Myometrial cell (primary cell): Measurements from ENCODE around the gene PSORS1C1. TPM values are rescaled to one million over a fixed set of nuclear protein-coding genes. Genes with fewer than 3 reads are reported as not detected.

ENCODE experiments used
- total RNA-seq: library from RNA; depleted of rRNA; stranded (reverse); fragments of >200 nt; gene quantifications from 2 replicates; pipeline ENCODE4 v1.2.3, GENCODE V29; 2015

Gene PSORS1C1
- total RNA-seq, result 0.18 TPM in 1 of 2 replicates, not detected in the other

DNA sequence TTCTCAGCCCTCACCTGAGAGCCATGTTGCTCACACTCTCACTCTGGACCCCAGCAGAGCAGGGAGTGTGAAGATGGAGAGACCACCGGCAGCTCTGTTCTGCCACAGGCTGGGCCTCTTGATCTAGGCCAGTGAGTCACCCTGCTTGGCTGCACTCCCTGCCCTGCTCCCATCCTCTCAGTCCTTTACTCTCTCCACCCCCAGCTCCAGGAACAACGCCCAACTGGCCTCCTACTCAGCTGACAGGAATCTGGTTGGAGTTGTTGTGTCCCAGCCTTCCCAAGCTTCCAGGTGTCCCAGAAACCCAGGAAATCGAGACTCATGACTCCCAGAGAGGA lies at the start of gene PSORS1C1:
TSS of gene PSORS1C1 (plus strand) at position 260 of the 338 bp plus-strand sequence. CDS start 14,833 bp downstream, outside the sequence.

DNA sequence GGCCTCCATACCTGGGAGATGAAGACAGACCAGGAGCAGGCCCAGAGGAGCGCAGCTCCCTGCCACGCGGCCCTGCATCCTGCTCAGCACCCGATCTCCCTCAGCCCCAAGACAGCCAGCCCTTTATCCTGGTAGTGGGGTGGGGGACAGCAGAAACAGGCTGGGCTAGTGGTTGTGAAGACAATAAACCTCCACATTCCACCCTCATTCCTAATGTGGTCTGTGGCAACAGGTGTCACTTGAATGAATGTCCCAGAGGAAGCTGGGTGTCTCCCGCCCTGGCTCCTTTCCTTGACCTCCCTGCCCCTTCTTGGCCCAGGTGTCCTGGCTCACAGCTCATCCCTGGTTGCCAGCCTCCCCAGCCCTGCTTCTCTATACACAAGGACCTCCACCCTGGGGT lies 2.1 kb upstream of the PSORS1C1 start, which contains the start of gene C6orf15:
TSS of gene C6orf15 (minus strand) at position 98 of the 400 bp plus-strand sequence. CDS start at position 78, 20 bp downstream.

GRCh38 chr6:31120151-31120915 lies 5.7 kb downstream of the PSORS1C1 start, which contains the start of gene CDSN:
Gene CDSN, minus strand, starts transcription at chr6:31120446. Its CDS starts 27 bp downstream, at chr6:31120419.

GRCh38 chr6:31138982-31139381 lies 24.4 kb downstream of the PSORS1C1 start, which contains the start of gene PSORS1C2:
Gene PSORS1C2, minus strand, starts transcription at chr6:31139066. Its CDS starts 40 bp downstream, at chr6:31139026.

DNA sequence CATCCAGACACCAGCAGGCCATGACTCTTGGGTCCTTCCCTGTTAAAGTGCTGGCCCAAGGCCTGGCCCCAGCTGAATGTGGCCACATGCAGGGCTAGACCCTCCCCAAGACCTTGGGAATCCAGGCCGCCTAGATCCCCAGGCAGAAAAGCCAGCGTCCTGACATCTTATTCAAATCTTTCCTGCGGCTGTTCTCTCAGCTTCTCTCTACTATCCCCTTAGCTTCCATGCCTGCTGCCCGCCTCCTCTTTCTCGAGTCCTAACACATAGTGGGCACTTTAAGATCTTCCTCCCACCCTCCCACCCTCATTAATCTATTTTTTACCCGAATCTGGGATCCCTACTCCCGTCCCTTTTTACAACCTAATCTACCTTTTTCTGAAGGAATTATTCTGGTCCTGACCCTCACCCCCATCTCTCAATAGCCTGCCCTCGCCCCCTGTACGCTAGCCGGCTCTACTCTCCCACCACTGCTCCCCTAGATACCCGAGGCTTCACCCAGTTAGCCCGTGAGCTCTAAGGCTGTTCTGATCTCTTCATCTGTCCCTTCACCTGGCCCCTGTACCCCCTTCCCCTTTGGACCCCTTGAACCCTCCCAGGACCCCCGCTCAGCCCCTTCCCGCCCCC lies 43.0 kb downstream of the PSORS1C1 start, which contains the start of gene CCHCR1:
TSS of gene CCHCR1 (minus strand) at position 290 of the 627 bp plus-strand sequence. CDS start at position 88, 202 bp downstream.

DNA sequence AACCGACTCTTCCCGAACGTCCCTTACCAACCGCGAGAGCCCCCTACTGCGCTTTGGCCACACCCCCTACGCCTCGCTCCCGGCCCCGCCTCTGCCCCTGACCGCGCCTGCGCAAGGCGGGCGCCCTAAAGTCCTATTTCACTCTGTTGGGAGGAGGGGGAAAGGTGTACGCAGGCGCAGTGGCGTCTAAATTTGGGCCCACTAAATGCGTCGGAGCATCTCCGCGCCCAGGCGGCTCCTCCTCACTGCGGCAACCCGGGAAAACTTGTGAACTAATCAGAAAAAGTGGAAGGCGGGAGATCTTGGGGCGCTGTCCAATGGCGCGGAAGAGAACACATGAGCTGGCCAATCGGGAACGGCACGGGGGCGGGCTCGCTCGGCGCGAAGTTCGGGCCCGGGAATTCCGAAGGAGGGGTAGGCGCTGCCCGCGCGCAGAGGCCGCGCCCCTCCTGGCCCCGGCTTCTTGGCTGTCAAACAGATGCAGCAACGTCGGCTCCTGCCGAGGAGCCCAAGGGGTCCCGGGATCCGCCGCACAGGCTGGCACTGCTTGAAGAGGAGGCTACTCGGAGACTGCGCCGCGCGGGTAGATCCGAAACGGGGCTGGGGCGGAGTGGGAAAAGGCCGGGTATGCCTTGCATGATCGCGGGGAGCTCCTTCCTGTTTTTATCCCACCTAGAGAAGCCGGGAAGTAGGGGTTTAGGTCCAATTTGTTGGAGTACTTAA lies 43.7 kb downstream of the PSORS1C1 start, which contains the start of gene TCF19:
TSS of gene TCF19 (plus strand) at position 450 of the 723 bp plus-strand sequence. CDS start 881 bp downstream, outside the sequence.

GRCh38 chr6:31170600-31170881 lies 55.9 kb downstream of the PSORS1C1 start, which contains the start of gene POU5F1:
Gene POU5F1, minus strand, starts transcription at chr6:31170682. Its CDS starts 62 bp downstream, at chr6:31170620.

Other genes starting within 250 kb of the PSORS1C1 start
- 15.2 and 28.8 TPM in 2 replicates for gene DDR1, start 230.3 kb upstream of the PSORS1C1 start, total RNA-seq
- gene GTF2H4, start 206.6 kb upstream of the PSORS1C1 start, total RNA-seq, result 12.4 and 22.3 TPM in 2 replicates
- gene VARS2, start 200.6 kb upstream of the PSORS1C1 start, total RNA-seq, result 17.9 and 20.8 TPM in 2 replicates
- gene SFTA2, start 182.6 kb upstream of the PSORS1C1 start, total RNA-seq, result not detected in 2 replicates
- not detected in 2 replicates for gene MUCL3, start 173.8 kb upstream of the PSORS1C1 start, total RNA-seq
- not detected in 2 replicates for gene MUC21, start 131.1 kb upstream of the PSORS1C1 start, total RNA-seq
- gene MUC22, start 104.3 kb upstream of the PSORS1C1 start, total RNA-seq, result not detected in 2 replicates
- gene C6orf15, start 2.2 kb upstream of the PSORS1C1 start, total RNA-seq, result not detected in 2 replicates
- not detected in 2 replicates for gene CDSN, start 5.6 kb downstream of the PSORS1C1 start, total RNA-seq
- not detected in 2 replicates for gene PSORS1C2, start 24.3 kb downstream of the PSORS1C1 start, total RNA-seq
- gene CCHCR1, start 43.0 kb downstream of the PSORS1C1 start, total RNA-seq, result 23.4 and 32.3 TPM in 2 replicates
- gene TCF19, start 43.8 kb downstream of the PSORS1C1 start, total RNA-seq, result 30.6 and 34.0 TPM in 2 replicates
- gene POU5F1, start 55.9 kb downstream of the PSORS1C1 start, total RNA-seq, result not detected in 2 replicates
- gene HLA-C, start 157.3 kb downstream of the PSORS1C1 start, total RNA-seq, result 479 and 546 TPM in 2 replicates
- 276 and 296 TPM in 2 replicates for gene HLA-B, start 242.4 kb downstream of the PSORS1C1 start, total RNA-seq